ENCODE results near the gene MAP3K20.

MAP3K20 gene

GRCh38 chr2:173196080-173196479 is 120.4 kb downstream of the MAP3K20 start:
- Histone ChIP-seq H3K4me3 (ENCODE audit: low read depth, low read length) (no peak overlapping the region), H3K36me3 (replicated peaks) (no peaks in the 10 kb centered on the region), H3K27me3 (replicated peaks) (no peaks in the 10 kb centered on the region), H3K27ac (no peak overlapping the region)
- no peak for DNase-seq
- TF ChIP-seq, protein P1, sequence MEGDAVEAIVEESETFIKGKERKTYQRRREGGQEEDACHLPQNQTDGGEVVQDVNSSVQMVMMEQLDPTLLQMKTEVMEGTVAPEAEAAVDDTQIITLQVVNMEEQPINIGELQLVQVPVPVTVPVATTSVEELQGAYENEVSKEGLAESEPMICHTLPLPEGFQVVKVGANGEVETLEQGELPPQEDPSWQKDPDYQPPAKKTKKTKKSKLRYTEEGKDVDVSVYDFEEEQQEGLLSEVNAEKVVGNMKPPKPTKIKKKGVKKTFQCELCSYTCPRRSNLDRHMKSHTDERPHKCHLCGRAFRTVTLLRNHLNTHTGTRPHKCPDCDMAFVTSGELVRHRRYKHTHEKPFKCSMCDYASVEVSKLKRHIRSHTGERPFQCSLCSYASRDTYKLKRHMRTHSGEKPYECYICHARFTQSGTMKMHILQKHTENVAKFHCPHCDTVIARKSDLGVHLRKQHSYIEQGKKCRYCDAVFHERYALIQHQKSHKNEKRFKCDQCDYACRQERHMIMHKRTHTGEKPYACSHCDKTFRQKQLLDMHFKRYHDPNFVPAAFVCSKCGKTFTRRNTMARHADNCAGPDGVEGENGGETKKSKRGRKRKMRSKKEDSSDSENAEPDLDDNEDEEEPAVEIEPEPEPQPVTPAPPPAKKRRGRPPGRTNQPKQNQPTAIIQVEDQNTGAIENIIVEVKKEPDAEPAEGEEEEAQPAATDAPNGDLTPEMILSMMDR (IDR thresholded peaks at IDR 0.05; ENCODE audit: low read depth, low read length, missing control alignments), result no peak
- in situ Hi-C loops (cut with HindIII; ENCODE audit: low pct_ligation_motif_present, low sequenced_read_pairs), result no loop called here

GRCh38 chr2:173196638-173197037 is 121.0 kb downstream of the MAP3K20 start:
- H3K36me3 ChIP-seq (replicated peaks), result no peaks in the 10 kb centered on the region
- DNase-seq, result no peak
- TF ChIP-seq, protein P1 (IDR thresholded peaks at IDR 0.05; ENCODE audit: low read depth, low read length, missing control alignments), result no peak
- H3K27ac ChIP-seq, result no peak overlapping the region
- no peak overlapping the region for H3K4me3 ChIP-seq (ENCODE audit: low read depth, low read length)
- in situ Hi-C loops (cut with HindIII; ENCODE audit: low pct_ligation_motif_present, low sequenced_read_pairs), result no loop called here
- H3K27me3 ChIP-seq (replicated peaks), result no peaks in the 10 kb centered on the region

DNA sequence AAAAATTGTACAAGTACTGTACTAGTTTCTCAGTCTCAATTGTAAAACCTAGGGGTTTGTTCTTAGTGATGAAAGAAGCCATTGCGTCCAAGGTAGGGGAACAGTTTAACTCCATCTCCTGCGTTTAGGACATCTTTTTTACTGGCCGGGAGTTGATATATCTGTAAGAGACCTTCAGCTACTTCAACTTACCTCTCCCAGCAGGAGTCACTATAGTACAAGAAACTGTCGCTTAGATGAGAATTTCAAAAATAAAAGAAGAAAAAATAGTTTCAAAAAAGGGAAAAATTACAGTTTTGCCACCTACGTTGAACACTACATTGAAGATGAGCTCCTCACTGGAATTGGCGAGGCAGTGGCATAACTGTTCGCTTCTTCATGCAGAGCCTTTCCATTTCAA is 122.7 kb downstream of the MAP3K20 start:
- Histone ChIP-seq H3K36me3 (replicated peaks) (no peaks in the 10 kb centered on the region), H3K4me3 (ENCODE audit: low read depth, low read length) (no peak overlapping the region), H3K27ac (no peak overlapping the region), H3K27me3 (replicated peaks) (no peaks in the 10 kb centered on the region)
- TF ChIP-seq, protein P1 (IDR thresholded peaks at IDR 0.05; ENCODE audit: low read depth, low read length, missing control alignments), result no peak
- no peak for DNase-seq
- in situ Hi-C loops (cut with HindIII; ENCODE audit: low pct_ligation_motif_present, low sequenced_read_pairs), result no loop called here

DNA sequence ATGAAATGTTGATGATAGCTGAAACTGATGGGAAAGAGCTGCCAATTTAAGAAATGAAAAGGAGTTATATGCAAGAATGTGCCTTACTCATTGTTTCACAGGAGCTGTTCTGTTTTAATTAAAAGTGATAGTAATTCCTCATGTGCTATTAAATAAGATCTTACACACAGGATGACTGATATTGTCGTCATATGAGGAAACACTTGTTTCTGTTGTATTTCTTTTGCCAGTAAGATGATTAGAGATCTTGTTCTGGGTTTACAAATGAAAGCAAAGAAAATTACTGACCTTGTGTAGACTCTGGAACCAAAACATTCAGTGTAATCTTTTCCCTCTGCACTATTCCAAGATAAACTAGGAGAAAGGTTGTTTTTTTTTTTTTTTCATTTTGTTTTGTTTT is 123.6 kb downstream of the MAP3K20 start:
- TF ChIP-seq, protein P1 (IDR thresholded peaks at IDR 0.05; ENCODE audit: low read depth, low read length, missing control alignments), result no peak
- in situ Hi-C loops (cut with HindIII; ENCODE audit: low pct_ligation_motif_present, low sequenced_read_pairs), result no loop called here
- Histone ChIP-seq H3K27ac (no peak overlapping the region), H3K27me3 (replicated peaks) (no peaks in the 10 kb centered on the region), H3K36me3 (replicated peaks) (no peaks in the 10 kb centered on the region), H3K4me3 (ENCODE audit: low read depth, low read length) (no peak overlapping the region)
- DNase-seq, result no peak

DNA sequence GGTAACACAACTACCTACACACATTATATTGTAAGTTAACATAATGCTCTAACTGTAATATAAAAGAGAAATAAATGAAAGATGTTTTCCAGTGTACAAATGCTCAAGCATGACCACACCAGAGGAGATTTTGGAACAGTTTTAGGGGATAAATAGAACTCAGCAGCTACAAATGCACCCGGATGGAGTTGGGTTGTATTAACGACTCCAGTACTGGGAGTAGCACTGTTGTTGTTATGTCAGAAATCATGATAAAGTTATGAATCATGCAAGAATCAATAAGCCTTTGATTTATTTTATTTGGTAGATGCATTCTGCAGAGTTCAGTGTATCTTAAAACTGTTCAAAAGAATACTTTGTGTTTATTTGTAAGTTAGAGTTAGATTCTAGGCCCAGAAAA is 126.9 kb downstream of the MAP3K20 start:
- Histone ChIP-seq H3K27me3 (replicated peaks) (no peaks in the 10 kb centered on the region), H3K27ac (no peak overlapping the region), H3K4me3 (ENCODE audit: low read depth, low read length) (no peak overlapping the region), H3K36me3 (replicated peaks) (no peaks in the 10 kb centered on the region)
- DNase-seq, result no peak
- in situ Hi-C loops (cut with HindIII; ENCODE audit: low pct_ligation_motif_present, low sequenced_read_pairs), result loop anchor here (25.0 kb wide), 2 partner anchors 165 to 390 kb away; no protein-coding TSS in a partner anchor
- TF ChIP-seq, protein P1 (IDR thresholded peaks at IDR 0.05; ENCODE audit: low read depth, low read length, missing control alignments), result no peak

- TF ChIP-seq, protein P1 (IDR thresholded peaks at IDR 0.05; ENCODE audit: low read depth, low read length, missing control alignments), result no peak
- in situ Hi-C loops (cut with HindIII; ENCODE audit: low pct_ligation_motif_present, low sequenced_read_pairs), result loop anchor here (25.0 kb wide), 2 partner anchors 167 to 392 kb away; no protein-coding TSS in a partner anchor
- DNase-seq, result no peak
These were observed 128.7 kb downstream of the MAP3K20 start for GRCh38 chr2:173204316-173204715.

More at GRCh38 chr2:173204316-173204715, 128.7 kb downstream of the MAP3K20 start:
- Histone ChIP-seq H3K27me3 (replicated peaks) (no peaks in the 10 kb centered on the region), H3K36me3 (replicated peaks) (no peaks in the 10 kb centered on the region), H3K4me3 (ENCODE audit: low read depth, low read length) (no peak overlapping the region), H3K27ac (no peak overlapping the region)

All from brain microvascular endothelial cell (primary cell).